ENCODE data around the gene GRIP2.

The GRIP2 gene

GRCh38 chr3:14448756-14449727 is 91.1 kb downstream of the GRIP2 start:
- Histone ChIP-seq H4K20me1 (ENCODE audit: insufficient read depth, low read length) (no peaks in the 10 kb centered on the region), H3K27me3 (ENCODE audit: insufficient read depth, low read length) (no peaks in the 10 kb centered on the region), H3K79me2 (ENCODE audit: insufficient read depth, low read length) (no peaks in the 10 kb centered on the region), H2AFZ (ENCODE audit: low read length) (no peak overlapping the region), H3F3A (ENCODE audit: insufficient read depth, low read length) (no peaks in the 10 kb centered on the region), H3K4me1 (ENCODE audit: insufficient read depth, low read length, severe bottlenecking) (peaks cover 25% of the 10 kb centered on the region), H3K9ac (ENCODE audit: low read length) (no peak overlapping the region), H3K27ac (ENCODE audit: low read depth, low read length, poor library complexity, severe bottlenecking) (no peak overlapping the region), H3K9me2 (ENCODE audit: low read depth, low read length) (no peaks in the 10 kb centered on the region), H3K4me2 (ENCODE audit: low read length) (no peak overlapping the region), H3K9me3 (ENCODE audit: low read length) (no peaks in the 10 kb centered on the region), H3K36me3 (ENCODE audit: insufficient read depth, low read length) (peaks cover 89% of the 10 kb centered on the region), H3K4me3 (ENCODE audit: low read depth, low read length, poor library complexity, severe bottlenecking) (no peak overlapping the region)
- no peak for TF ChIP-seq CTCF (IDR thresholded peaks at IDR 0.05; ENCODE audit: low read length)
- no peak for TF ChIP-seq EZH2 (IDR thresholded peaks at IDR 0.05; ENCODE audit: borderline replicate concordance, low read length)

- Histone ChIP-seq H3K27me3 (ENCODE audit: insufficient read depth, low read length) (no peaks in the 10 kb centered on the region), H3K36me3 (ENCODE audit: insufficient read depth, low read length) (peaks cover 91% of the 10 kb centered on the region), H3K9me2 (ENCODE audit: low read depth, low read length) (no peaks in the 10 kb centered on the region), H2AFZ (ENCODE audit: low read length) (no peak overlapping the region), H4K20me1 (ENCODE audit: insufficient read depth, low read length) (no peaks in the 10 kb centered on the region), H3K4me2 (ENCODE audit: low read length) (no peak overlapping the region), H3K9me3 (ENCODE audit: low read length) (no peaks in the 10 kb centered on the region), H3K4me3 (ENCODE audit: low read depth, low read length, poor library complexity, severe bottlenecking) (no peak overlapping the region), H3F3A (ENCODE audit: insufficient read depth, low read length) (no peaks in the 10 kb centered on the region), H3K4me1 (ENCODE audit: insufficient read depth, low read length, severe bottlenecking) (peaks cover 15% of the 10 kb centered on the region), H3K9ac (ENCODE audit: low read length) (no peak overlapping the region), H3K79me2 (ENCODE audit: insufficient read depth, low read length) (no peaks in the 10 kb centered on the region), H3K27ac (ENCODE audit: low read depth, low read length, poor library complexity, severe bottlenecking) (no peak overlapping the region)
- no peak for TF ChIP-seq EZH2 (IDR thresholded peaks at IDR 0.05; ENCODE audit: borderline replicate concordance, low read length)
- no peak for TF ChIP-seq CTCF (IDR thresholded peaks at IDR 0.05; ENCODE audit: low read length)
These were observed 92.1 kb downstream of the GRIP2 start for GRCh38 chr3:14448063-14448462.

GRCh38 chr3:14446988-14447570 is 93.1 kb downstream of the GRIP2 start:
- no peaks in the 10 kb centered on the region for H3F3A ChIP-seq (ENCODE audit: insufficient read depth, low read length)

More at GRCh38 chr3:14446988-14447570, 93.1 kb downstream of the GRIP2 start:
- TF ChIP-seq CTCF (IDR thresholded peaks at IDR 0.05; ENCODE audit: low read length) (no peak), EZH2 (IDR thresholded peaks at IDR 0.05; ENCODE audit: borderline replicate concordance, low read length) (no peak)
- no peaks in the 10 kb centered on the region for H4K20me1 ChIP-seq (ENCODE audit: insufficient read depth, low read length)
- H3K4me2 ChIP-seq (ENCODE audit: low read length) = no peak overlapping the region
- H3K9ac ChIP-seq (ENCODE audit: low read length) = no peak overlapping the region
- H3K9me3 ChIP-seq (ENCODE audit: low read length) = no peaks in the 10 kb centered on the region
- H2AFZ ChIP-seq (ENCODE audit: low read length) = no peak overlapping the region
- peaks cover 5% of the 10 kb centered on the region for H3K4me1 ChIP-seq (ENCODE audit: insufficient read depth, low read length, severe bottlenecking)
- H3K36me3 ChIP-seq (ENCODE audit: insufficient read depth, low read length) = peaks cover 83% of the 10 kb centered on the region
- H3K27ac ChIP-seq (ENCODE audit: low read depth, low read length, poor library complexity, severe bottlenecking) = no peak overlapping the region
- H3K79me2 ChIP-seq (ENCODE audit: insufficient read depth, low read length) = no peaks in the 10 kb centered on the region
- H3K27me3 ChIP-seq (ENCODE audit: insufficient read depth, low read length) = no peaks in the 10 kb centered on the region
- no peak overlapping the region for H3K4me3 ChIP-seq (ENCODE audit: low read depth, low read length, poor library complexity, severe bottlenecking)
- no peaks in the 10 kb centered on the region for H3K9me2 ChIP-seq (ENCODE audit: low read depth, low read length)

Measured in OCI-LY1 (cell line).